ENCODE results near the gene CDKN1B.

The CDKN1B gene

GRCh38 chr12:12770262-12770661, 53.1 kb downstream of the CDKN1B start:
- Histone ChIP-seq H3K27ac (ENCODE audit: low read length) (no peak overlapping the region), H3K4me1 (ENCODE audit: control insufficient read depth in 1 of 2, insufficient read depth in 2 of 2, low read length in 2 of 2) (no peaks in the 10 kb centered on the region), H3K4me3 (ENCODE audit: low read depth in 1 of 2, low read length in 2 of 2) (no peak overlapping the region), H3K27me3 (ENCODE audit: low read depth, low read length) (no peaks in the 10 kb centered on the region), H3K36me3 (ENCODE audit: control insufficient read depth in 1 of 2, insufficient read depth in 2 of 2, low read length in 2 of 2) (no peaks in the 10 kb centered on the region), H3K9me3 (ENCODE audit: control insufficient read depth in 1 of 2, low read length in 2 of 2) (no peaks in the 10 kb centered on the region)
